Sigmoid colon (tissue), 7 donors: ENCODE data around the gene MPPED1. TPM values are rescaled to one million over a fixed set of nuclear protein-coding genes. Genes with fewer than 3 reads are reported as not detected.

Experiments
- DNase-seq: peaks from one replicate; pipeline ENCODE4 v3.0.0-alpha.2; 2019
- H3K27ac ChIP-seq, 4 donors: fragments of 200-600 bp; sonication (generic); one replicate each; pipeline ENCODE4 v1.5.1; 2016 to 2019; ENCODE audit warnings: mild to moderate bottlenecking in 1 of 4
- H3K27me3 ChIP-seq, 3 donors: fragments of 200-600 bp; sonication (generic); one replicate each; pipeline ENCODE4 v1.5.1; 2019; ENCODE audit warnings: mild to moderate bottlenecking in 1 of 3
- H3K36me3 ChIP-seq, 4 donors: fragments of 200-600 bp; sonication (generic); one replicate each; pipeline ENCODE4 v1.5.1; 2016 to 2019
- H3K4me1 ChIP-seq, 4 donors: fragments of 200-600 bp; sonication (generic); one replicate each; pipeline ENCODE4 v1.5.1; 2017 to 2019
- H3K4me3 ChIP-seq, 4 donors: fragments of 200-600 bp; sonication (generic); one replicate each; pipeline ENCODE4 v1.5.1; 2017 to 2019; ENCODE audit warnings: mild to moderate bottlenecking in 2 of 4, moderate library complexity in 1 of 4
- H3K9me3 ChIP-seq, 4 donors: fragments of 200-600 bp in 3 of 4; sonication (generic) in 3 of 4; one replicate each; pipeline versions ENCODE4 v1.5.1 to v1.6.1; 2013 to 2019
- CTCF ChIP-seq, 4 experiments: fragments of 450-650 bp in 3 of 4; fragments of 200-600 bp in 1 of 4; IDR thresholded peaks; one replicate each; pipeline ENCODE4 v1.5.1; 2016 to 2019; ENCODE audit warnings: antibody characterized with exemption in 4 of 4, mild to moderate bottlenecking in 3 of 4, moderate library complexity in 2 of 4
- EP300 ChIP-seq, 4 donors: sonication (generic); formaldehyde crosslinking; IDR thresholded peaks; one replicate each; pipeline ENCODE4 v1.6.1; 2017; ENCODE audit warnings: antibody characterized with exemption in 4 of 4
- POLR2A ChIP-seq, 2 donors: fragments of 450-650 bp; IDR thresholded peaks; one replicate each; pipeline ENCODE4 v1.6.1; 2016; ENCODE audit warnings: antibody characterized with exemption in 2 of 2, mild to moderate bottlenecking in 2 of 2, moderate library complexity in 2 of 2
- POLR2AphosphoS5 ChIP-seq, 4 donors: sonication (generic); formaldehyde crosslinking; IDR thresholded peaks; one replicate each; pipeline ENCODE4 v1.6.1; 2017; ENCODE audit warnings: antibody characterized with exemption in 4 of 4
- WGBS, 2 donors: extraction: QIAGEN DNeasy Blood & Tissue Kit; methylation state at CpG; one replicate each; pipeline ENCODE4 v1.1.7; 2013; 5-methylcytosine and 5-hydroxymethylcytosine counted together
- intact Hi-C: fragments of 100-400 bp; cut with DNase I; formaldehyde crosslinking; loops from one replicate; pipeline ENCODE4 v1.15.1; 2023
- polyA plus RNA-seq, 3 donors: library from polyadenylated mRNA; stranded (reverse); fragments of 200-250 nt; gene quantifications; one replicate each; pipeline ENCODE4 v1.2.3, GENCODE V29; 2013
- total RNA-seq, 4 donors: library from RNA; depleted of rRNA; stranded (reverse); fragments of >200 nt; gene quantifications; one replicate each; pipeline ENCODE4 v1.1.0, GENCODE V29; 2016
- donor health status: healthy with polysubstance abuse.
- donor health status: Bipolar disorder and iron deficiency.
- donor health status: healthy.

Gene MPPED1
- total and polyA plus RNA-seq, 7 donors = not detected

DNA sequence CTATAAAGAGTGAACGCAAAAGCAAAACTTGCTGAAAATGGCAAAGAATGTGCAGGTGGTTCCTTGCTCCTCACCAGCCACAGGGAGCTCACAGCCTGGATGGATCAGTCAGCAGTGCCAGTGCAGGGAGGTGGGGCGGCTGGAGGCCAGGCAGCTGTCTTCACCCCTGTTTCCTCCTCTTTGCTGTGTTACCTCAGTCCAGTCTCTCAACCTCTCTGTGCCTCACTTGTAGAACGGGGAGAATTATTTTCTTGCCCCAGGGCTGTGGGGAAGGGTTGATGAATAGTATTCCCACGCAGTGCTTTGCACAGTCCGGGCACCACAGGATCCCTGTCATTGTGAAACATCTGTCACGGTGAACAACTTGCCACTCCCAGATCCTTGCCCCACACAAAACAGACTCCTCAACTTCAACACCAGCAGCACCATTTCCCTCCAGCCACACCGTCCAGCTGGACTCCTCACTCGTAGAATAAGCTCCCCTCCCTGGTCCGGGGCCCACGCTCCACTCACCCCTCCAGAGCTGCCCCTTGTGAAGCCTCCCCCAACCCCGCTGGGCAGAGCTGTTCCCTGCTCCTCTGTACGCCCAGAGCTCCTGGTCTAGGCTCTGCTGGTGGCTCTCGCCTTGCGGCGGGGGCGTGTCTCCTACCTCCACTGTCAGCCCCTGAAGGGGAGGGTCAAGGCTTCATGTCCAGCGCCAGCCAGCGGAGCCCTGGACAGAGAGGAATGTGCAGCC is 27.7 kb downstream of the MPPED1 start:
- no peak for DNase-seq
- H3K27me3 ChIP-seq = peaks cover 0 to 27% (median 8%) of the 10 kb centered on the region in 3 donors
- 50 to 72% methylated on average over 18 of the region's 18 CpGs for WGBS, 2 donors

GRCh38 chr22:43440104-43440387 is 28.2 kb downstream of the MPPED1 start:
- no peak for DNase-seq
- Histone ChIP-seq H3K36me3 (no peaks in the 10 kb centered on the region), H3K27ac (no peak overlapping the region), H3K4me3 (no peak overlapping the region), H3K9me3 (no peaks in the 10 kb centered on the region), H3K4me1 (no peaks in the 10 kb centered on the region), H3K27me3 (peaks cover 0 to 22% (median 4%) of the 10 kb centered on the region in 3 donors)
- intact Hi-C loops = no loop called here
- WGBS, 2 donors = 71 to 83% methylated on average over 7 of the region's 7 CpGs
- TF ChIP-seq POLR2A (IDR thresholded peaks at IDR 0.05) = no peak
- TF ChIP-seq POLR2AphosphoS5 (IDR thresholded peaks at IDR 0.05) = no peak
- no peak for TF ChIP-seq EP300 (IDR thresholded peaks at IDR 0.05)
- no peak for TF ChIP-seq CTCF (IDR thresholded peaks at IDR 0.05)

More for the DNA sequence above, 27.7 kb downstream of the MPPED1 start:
- Histone ChIP-seq H3K9me3 (no peaks in the 10 kb centered on the region), H3K4me3 (no peak overlapping the region), H3K36me3 (no peaks in the 10 kb centered on the region), H3K4me1 (no peaks in the 10 kb centered on the region), H3K27ac (no peak overlapping the region)
- intact Hi-C loops = no loop called here
- TF ChIP-seq EP300 (IDR thresholded peaks at IDR 0.05) (no peak), POLR2AphosphoS5 (IDR thresholded peaks at IDR 0.05) (no peak), CTCF (IDR thresholded peaks at IDR 0.05) (no peak), POLR2A (IDR thresholded peaks at IDR 0.05) (no peak)

GRCh38 chr22:43440556-43440955 is 28.7 kb downstream of the MPPED1 start:
- Histone ChIP-seq H3K4me3 (no peak overlapping the region), H3K9me3 (no peaks in the 10 kb centered on the region), H3K27ac (no peak overlapping the region), H3K36me3 (no peaks in the 10 kb centered on the region), H3K27me3 (peaks cover 0 to 19% (median 0%) of the 10 kb centered on the region in 3 donors), H3K4me1 (no peaks in the 10 kb centered on the region)
- TF ChIP-seq CTCF (IDR thresholded peaks at IDR 0.05) (no peak), POLR2AphosphoS5 (IDR thresholded peaks at IDR 0.05) (no peak), POLR2A (IDR thresholded peaks at IDR 0.05) (no peak), EP300 (IDR thresholded peaks at IDR 0.05) (no peak)
- WGBS, 2 donors = 56 to 76% methylated on average over 4 of the region's 4 CpGs
- no peak for DNase-seq
- intact Hi-C loops = no loop called here

DNA sequence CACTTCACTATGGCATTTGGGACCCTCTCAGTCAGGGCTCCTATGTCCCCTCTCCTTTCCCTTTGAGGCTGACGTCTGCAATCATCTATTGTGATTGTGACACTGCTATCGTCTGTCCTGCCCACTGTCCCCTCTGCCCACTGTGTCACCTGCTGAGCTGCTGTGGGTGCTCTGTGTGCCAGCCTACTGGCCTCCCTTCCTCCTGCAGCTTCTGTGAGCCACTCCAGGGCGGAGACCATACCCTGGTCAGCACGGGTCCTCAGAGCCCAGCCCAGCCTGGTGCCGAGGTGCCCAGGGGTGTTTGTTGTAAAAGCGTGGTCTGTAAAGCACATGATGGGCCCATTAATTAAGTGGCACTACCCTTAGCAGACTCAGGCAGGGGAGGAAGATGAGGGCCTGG is 29.4 kb downstream of the MPPED1 start:
- H3K4me1 ChIP-seq = no peaks in the 10 kb centered on the region
- no peak for TF ChIP-seq CTCF (IDR thresholded peaks at IDR 0.05)
- TF ChIP-seq POLR2A (IDR thresholded peaks at IDR 0.05) = no peak
- TF ChIP-seq POLR2AphosphoS5 (IDR thresholded peaks at IDR 0.05) = no peak
- no peak for TF ChIP-seq EP300 (IDR thresholded peaks at IDR 0.05)
- H3K27me3 ChIP-seq = peaks cover 0 to 13% (median 0%) of the 10 kb centered on the region in 3 donors
- H3K4me3 ChIP-seq = no peak overlapping the region
- WGBS, 2 donors = 41 to 78% methylated on average over 6 of the region's 6 CpGs
- no peak overlapping the region for H3K27ac ChIP-seq
- H3K9me3 ChIP-seq = no peaks in the 10 kb centered on the region
- no peak for DNase-seq
- intact Hi-C loops = no loop called here
- no peaks in the 10 kb centered on the region for H3K36me3 ChIP-seq

DNA sequence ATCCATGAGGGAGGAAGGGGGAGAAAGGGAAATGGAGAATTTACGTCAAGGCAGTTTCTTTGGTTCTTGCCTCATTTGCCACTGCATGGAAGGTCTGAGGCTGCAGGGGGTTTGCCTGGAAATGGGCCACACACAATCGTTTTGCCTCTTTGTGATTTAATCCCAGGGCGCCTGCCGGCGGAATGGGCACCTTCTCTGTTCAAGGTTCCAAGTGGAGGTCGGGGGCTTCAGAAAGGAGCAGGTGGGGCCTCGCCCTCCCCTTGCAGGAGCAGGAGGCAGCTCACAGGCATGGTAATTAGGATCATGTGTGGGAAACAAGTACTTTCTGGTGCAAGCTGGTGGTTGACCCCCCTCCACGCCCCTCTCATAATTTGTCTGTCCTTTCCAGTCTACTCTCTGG is 29.9 kb downstream of the MPPED1 start:
- 52 to 66% methylated on average over 8 of the region's 8 CpGs for WGBS, 2 donors
- Histone ChIP-seq H3K27me3 (peaks cover 0 to 8% (median 0%) of the 10 kb centered on the region in 3 donors), H3K9me3 (no peaks in the 10 kb centered on the region), H3K27ac (no peak overlapping the region), H3K4me3 (no peak overlapping the region), H3K4me1 (no peaks in the 10 kb centered on the region), H3K36me3 (no peaks in the 10 kb centered on the region)
- DNase-seq = no peak
- intact Hi-C loops = no loop called here
- TF ChIP-seq POLR2AphosphoS5 (IDR thresholded peaks at IDR 0.05) = no peak
- TF ChIP-seq EP300 (IDR thresholded peaks at IDR 0.05) = no peak
- TF ChIP-seq POLR2A (IDR thresholded peaks at IDR 0.05) = no peak
- TF ChIP-seq CTCF (IDR thresholded peaks at IDR 0.05) = no peak
